ENCODE results near the gene ITGB1BP1.

DNA sequence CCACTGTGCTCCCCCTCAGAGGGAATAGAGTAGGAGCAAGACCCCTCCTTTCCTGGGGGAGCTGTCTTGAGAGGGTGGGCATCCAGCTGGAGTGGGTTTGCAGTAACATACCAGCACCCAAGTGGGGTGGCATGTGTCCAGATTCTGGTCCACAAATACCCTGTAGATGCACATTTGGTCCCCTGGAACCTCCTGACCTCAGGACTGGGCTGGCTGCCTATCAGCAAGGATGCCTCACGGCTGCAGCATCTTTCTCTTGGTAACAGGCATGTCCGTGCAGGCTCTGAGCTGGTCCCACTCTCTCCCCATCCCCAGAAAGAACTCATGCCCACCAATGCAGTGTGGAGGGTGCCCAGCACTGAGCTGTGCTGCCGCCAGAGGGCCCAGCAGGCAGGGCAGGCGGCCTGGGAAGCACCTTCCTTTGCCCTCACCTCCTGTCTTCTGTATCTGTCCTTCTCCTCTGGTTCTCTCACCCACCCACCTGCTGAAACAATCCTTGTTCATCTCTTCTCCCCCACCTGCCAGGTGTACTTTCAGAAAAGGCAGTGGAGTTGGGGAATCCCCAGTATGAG lies 47.4 kb downstream of the ITGB1BP1 start:
- TF ChIP-seq GATA2 (IDR thresholded peaks at IDR 0.05; ENCODE audit: low read depth, low read length): no peak
- TF ChIP-seq GATA3 (IDR thresholded peaks at IDR 0.05; ENCODE audit: low read depth, low read length): no peak

Measured in SH-SY5Y (cell line).